HepG2 (cell line): ENCODE measurements around the gene NOL4L. TPM values are rescaled to one million over a fixed set of nuclear protein-coding genes. Genes with fewer than 3 reads are reported as not detected.
A peak's percentile ranks its signal among the peaks of the same experiment; 100 is the strongest.

Experiments used
- FOSL2 ChIP-seq: sonication (generic); formaldehyde crosslinking; IDR thresholded peaks from 2 replicates; pipeline ENCODE4 v1.4.0; 2020; ENCODE audit warnings: missing genetic modification reagents
- JUND ChIP-seq: sonication (generic); formaldehyde crosslinking; IDR thresholded peaks from 2 replicates; pipeline ENCODE4 v1.8.0; 2022; ENCODE audit warnings: mild to moderate bottlenecking, missing genetic modification reagents
- KDM6A ChIP-seq: IDR thresholded peaks from 2 replicates; pipeline ENCODE4 v1.6.1; 2016; ENCODE audit warnings: low read depth
- MED1 ChIP-seq: sonication (generic); formaldehyde crosslinking; IDR thresholded peaks from 2 replicates; pipeline ENCODE4 v1.4.0; 2020; ENCODE audit warnings: missing genetic modification reagents
- MYPOP ChIP-seq: sonication (generic); formaldehyde crosslinking; IDR thresholded peaks from 2 replicates; pipeline ENCODE4 v1.8.1; 2023; ENCODE audit warnings: mild to moderate bottlenecking, moderate library complexity, missing genetic modification reagents
- NCOA5 ChIP-seq: sonication (generic); formaldehyde crosslinking; IDR thresholded peaks from 2 replicates; pipeline ENCODE4 v1.4.0; 2020; ENCODE audit warnings: missing genetic modification reagents
- NR2F6 ChIP-seq, 2 experiments: IDR thresholded peaks; 2 replicates each; pipeline ENCODE4 v1.6.1; 2016; ENCODE audit warnings: antibody characterized with exemption in 1 of 2, mild to moderate bottlenecking in 1 of 2
- PTBP1 ChIP-seq: fragments of 200-400 bp; formaldehyde crosslinking; IDR thresholded peaks from 2 replicates; pipeline ENCODE4 v1.6.1; 2018; ENCODE audit warnings: low read length, low read depth; ENCODE audit not compliant: poor library complexity, severe bottlenecking
- RFX3 ChIP-seq: IDR thresholded peaks from 2 replicates; pipeline ENCODE4 v1.6.1; 2016; ENCODE audit warnings: missing biosample characterization, missing genetic modification reagents
- SMC3 ChIP-seq: IDR thresholded peaks from 2 replicates; pipeline ENCODE4 v1.6.1; 2011; ENCODE audit warnings: low read length, improper control_type of control experiment
- SOX5 ChIP-seq: IDR thresholded peaks from 2 replicates; pipeline ENCODE4 v1.6.1; 2016; ENCODE audit warnings: borderline replicate concordance
- ZNF33B ChIP-seq: sonication (generic); formaldehyde crosslinking; IDR thresholded peaks from 2 replicates; pipeline ENCODE4 v1.5.1; 2020; ENCODE audit warnings: mild to moderate bottlenecking, missing genetic modification reagents
- ZNF513 ChIP-seq: sonication (generic); formaldehyde crosslinking; conservative IDR thresholded peaks from 2 replicates; pipeline ENCODE4 v1.5.0; 2020; ENCODE audit warnings: missing genetic modification reagents
- ZNF530 ChIP-seq: sonication (generic); formaldehyde crosslinking; IDR thresholded peaks from 2 replicates; pipeline ENCODE4 v1.5.0; 2020; ENCODE audit warnings: low read depth, mild to moderate bottlenecking, missing genetic modification reagents
- ZNF703 ChIP-seq: sonication (generic); formaldehyde crosslinking; IDR thresholded peaks from 2 replicates; pipeline ENCODE4 v1.5.1; 2020; ENCODE audit warnings: missing genetic modification reagents, mild to moderate bottlenecking, moderate library complexity, borderline replicate concordance
- ZNF878 ChIP-seq: sonication (generic); formaldehyde crosslinking; IDR thresholded peaks from 2 replicates; pipeline ENCODE4 v1.8.1; 2023; ENCODE audit warnings: mild to moderate bottlenecking, missing genetic modification reagents, moderate library complexity
- ZSCAN29 ChIP-seq: sonication (generic); formaldehyde crosslinking; conservative IDR thresholded peaks from 2 replicates; pipeline ENCODE4 v1.4.0; 2020; ENCODE audit warnings: mild to moderate bottlenecking, missing genetic modification reagents
- ZSCAN31 ChIP-seq: sonication (generic); formaldehyde crosslinking; IDR thresholded peaks from 2 replicates; pipeline ENCODE4 v1.5.0; 2020; ENCODE audit warnings: low read depth, mild to moderate bottlenecking, missing genetic modification reagents
- polyA plus RNA-seq, 8 experiments: library from polyadenylated mRNA; depleted of rRNA in 3 of 8; stranded (reverse) in 7 of 8; unstranded in 1 of 8; fragments of >200 nt; fragmentation: Illumina TruSeq in 4 of 8; extraction: Trizol in 4 of 8; gene quantifications; 2 replicates each; pipeline versions ENCODE4 v1.2.1 to v1.2.3, GENCODE V29; 2011 to 2016; ENCODE audit warnings: low read depth in 4 of 8, missing spikeins in 1 of 8, mixed read lengths in 1 of 8; ENCODE audit not compliant: insufficient read depth in 1 of 8
- total RNA-seq, 5 experiments: library from RNA; depleted of rRNA; stranded (reverse); fragments of >200 nt; fragmentation: Illumina TruSeq; extraction: Trizol; gene quantifications; 2 replicates each; pipeline ENCODE4 v1.2.3, GENCODE V29; 2016; ENCODE audit warnings: low read depth in 1 of 5
- TF ChIP-seq, protein P1 (sequence below): sonication (generic); formaldehyde crosslinking; IDR thresholded peaks from 2 replicates; pipeline ENCODE4 v1.5.0; 2020; ENCODE audit warnings: missing genetic modification reagents, mild to moderate bottlenecking, borderline replicate concordance
- TF ChIP-seq, protein P2 (sequence below): sonication (generic); formaldehyde crosslinking; IDR thresholded peaks from 2 replicates; pipeline ENCODE4 v1.4.0; 2020; ENCODE audit warnings: low read depth, missing genetic modification reagents

NOL4L gene
- total and polyA plus RNA-seq, 2 of the 13 experiments (the other 11 are each of a cell fraction or from before 2014, with no cell fraction given): 16.6 to 35.4 TPM

GRCh38 chr20:32484958-32485769 is 100.0 kb downstream of the NOL4L start (continued):
- TF ChIP-seq SMC3 (peak; percentile 92), PTBP1 (peak; percentile 11), ZSCAN31 (CRISPR knock-in tag) (no peak), FOSL2 (CRISPR knock-in tag) (peak; percentile 60), MED1 (CRISPR knock-in tag) (peak; percentile 35; the same call in 1 of the 2 replicates), RFX3 (CRISPR knock-in tag) (no peak), ZNF703 (no peak), ZSCAN29 (CRISPR knock-in tag) (0 out of 2 replicates have a peak, but pooled peaks have one; percentile 3), NR2F6 (IDR thresholded peaks at IDR 0.05) (peak; percentile 55; the same call in 1 of the 2 replicates), NR2F6 (CRISPR knock-in tag; IDR thresholded peaks at IDR 0.05) (no peak), NCOA5 (CRISPR knock-in tag) (no peak), ZNF530 (CRISPR knock-in tag) (no peak), MYPOP (CRISPR knock-in tag) (0 out of 2 replicates have a peak, but pooled peaks have one; percentile 70), JUND (CRISPR knock-in tag) (0 out of 2 replicates have a peak, but pooled peaks have one; percentile 15), KDM6A (CRISPR knock-in tag) (0 out of 2 replicates have a peak, but pooled peaks have one; percentile 39), ZNF33B (no peak), ZNF513 (CRISPR knock-in tag) (no peak), SOX5 (CRISPR knock-in tag) (peak; percentile 73), ZNF878 (no peak)
- TF ChIP-seq, protein P1, sequence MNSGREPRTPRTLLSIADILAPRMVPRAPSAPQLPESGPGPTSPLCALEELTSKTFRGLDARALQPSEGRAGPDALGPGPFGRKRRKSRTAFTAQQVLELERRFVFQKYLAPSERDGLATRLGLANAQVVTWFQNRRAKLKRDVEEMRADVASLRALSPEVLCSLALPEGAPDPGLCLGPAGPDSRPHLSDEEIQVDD (CRISPR knock-in tag): no peak
- TF ChIP-seq, protein P2, sequence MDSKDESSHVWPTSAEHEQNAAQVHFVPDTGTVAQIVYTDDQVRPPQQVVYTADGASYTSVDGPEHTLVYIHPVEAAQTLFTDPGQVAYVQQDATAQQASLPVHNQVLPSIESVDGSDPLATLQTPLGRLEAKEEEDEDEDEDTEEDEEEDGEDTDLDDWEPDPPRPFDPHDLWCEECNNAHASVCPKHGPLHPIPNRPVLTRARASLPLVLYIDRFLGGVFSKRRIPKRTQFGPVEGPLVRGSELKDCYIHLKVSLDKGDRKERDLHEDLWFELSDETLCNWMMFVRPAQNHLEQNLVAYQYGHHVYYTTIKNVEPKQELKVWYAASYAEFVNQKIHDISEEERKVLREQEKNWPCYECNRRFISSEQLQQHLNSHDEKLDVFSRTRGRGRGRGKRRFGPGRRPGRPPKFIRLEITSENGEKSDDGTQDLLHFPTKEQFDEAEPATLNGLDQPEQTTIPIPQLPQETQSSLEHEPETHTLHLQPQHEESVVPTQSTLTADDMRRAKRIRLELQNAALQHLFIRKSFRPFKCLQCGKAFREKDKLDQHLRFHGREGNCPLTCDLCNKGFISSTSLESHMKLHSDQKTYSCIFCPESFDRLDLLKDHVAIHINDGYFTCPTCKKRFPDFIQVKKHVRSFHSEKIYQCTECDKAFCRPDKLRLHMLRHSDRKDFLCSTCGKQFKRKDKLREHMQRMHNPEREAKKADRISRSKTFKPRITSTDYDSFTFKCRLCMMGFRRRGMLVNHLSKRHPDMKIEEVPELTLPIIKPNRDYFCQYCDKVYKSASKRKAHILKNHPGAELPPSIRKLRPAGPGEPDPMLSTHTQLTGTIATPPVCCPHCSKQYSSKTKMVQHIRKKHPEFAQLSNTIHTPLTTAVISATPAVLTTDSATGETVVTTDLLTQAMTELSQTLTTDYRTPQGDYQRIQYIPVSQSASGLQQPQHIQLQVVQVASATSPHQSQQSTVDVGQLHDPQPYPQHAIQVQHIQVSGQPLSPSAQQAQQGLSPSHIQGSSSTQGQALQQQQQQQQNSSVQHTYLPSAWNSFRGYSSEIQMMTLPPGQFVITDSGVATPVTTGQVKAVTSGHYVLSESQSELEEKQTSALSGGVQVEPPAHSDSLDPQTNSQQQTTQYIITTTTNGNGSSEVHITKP (CRISPR knock-in tag): no peak
